Measurements from ENCODE around the gene SLC15A2.

GRCh38 chr3:121871430-121871829 lies 22.8 kb upstream of the SLC15A2 start:
- TF ChIP-seq CTCF (IDR thresholded peaks at IDR 0.05) (no peak), SIN3A (IDR thresholded peaks at IDR 0.05; ENCODE audit: borderline replicate concordance, insufficient read depth, low read depth, low read length) (no peak)
